ENCODE results near the gene ERCC5.
A peak's percentile ranks its signal among the peaks of the same experiment; 100 is the strongest.

The ERCC5 gene

GRCh38 chr13:102897371-102898138 lies 51.7 kb downstream of the ERCC5 start:
- no peak for DNase-seq

- DNase-seq, result no peak
These were observed 54.4 kb downstream of the ERCC5 start for GRCh38 chr13:102900193-102900608.

- DNase-seq, result no peak
These were observed 55.2 kb downstream of the ERCC5 start for GRCh38 chr13:102901056-102901455.

- no peak for DNase-seq
These were observed 55.9 kb downstream of the ERCC5 start for GRCh38 chr13:102901615-102902305.

- DNase-seq, result no peak
These were observed 57.0 kb downstream of the ERCC5 start for GRCh38 chr13:102902789-102903347.

GRCh38 chr13:102903659-102904407 lies 58.0 kb downstream of the ERCC5 start:
- DNase-seq, result peak in 1 of 2 experiments; percentile 20

GRCh38 chr13:102904408-102904862 lies 58.6 kb downstream of the ERCC5 start:
- no peak for DNase-seq

- no peak for DNase-seq
These were observed 60.3 kb downstream of the ERCC5 start for GRCh38 chr13:102905905-102906771.

- DNase-seq, result no peak
These were observed 61.4 kb downstream of the ERCC5 start for GRCh38 chr13:102907016-102907756.

- DNase-seq, result no peak
These were observed 62.2 kb downstream of the ERCC5 start for GRCh38 chr13:102907886-102908515.

GRCh38 chr13:102909971-102910370 lies 64.1 kb downstream of the ERCC5 start:
- no peak for DNase-seq

- DNase-seq, result no peak
These were observed 65.5 kb downstream of the ERCC5 start for GRCh38 chr13:102911336-102911735.

GRCh38 chr13:102912599-102912998 lies 66.8 kb downstream of the ERCC5 start:
- DNase-seq, result no peak

- DNase-seq, result no peak
These were observed 68.1 kb downstream of the ERCC5 start for GRCh38 chr13:102913914-102914313.

- DNase-seq, result no peak
These were observed 68.6 kb downstream of the ERCC5 start for GRCh38 chr13:102914339-102914930.

GRCh38 chr13:102915393-102915930 lies 69.6 kb downstream of the ERCC5 start:
- no peak for DNase-seq

GRCh38 chr13:102917019-102917418 lies 71.2 kb downstream of the ERCC5 start:
- no peak for DNase-seq

- no peak for DNase-seq
These were observed 76.4 kb downstream of the ERCC5 start for GRCh38 chr13:102922184-102922583.

All from AML-193 (cell line).